Stimulated activated CD8-positive, alpha-beta memory T cell treated with anti-CD3 and anti-CD28 coated beads, Interleukin-4, amount 100 ng/mL, for 24 hours (primary cell): ENCODE measurements around the gene SLC4A4.

ENCODE experiments used
- DNase-seq: peaks from one replicate; pipeline ENCODE4 v3.0.0-alpha.2; 2020; ENCODE audit warnings: low read depth

The SLC4A4 gene

GRCh38 chr4:71470524-71470923, 131.7 kb downstream of the SLC4A4 start:
- DNase-seq, result no peak

GRCh38 chr4:71472946-71473345, 134.1 kb downstream of the SLC4A4 start:
- no peak for DNase-seq

- DNase-seq, result no peak
Observed at GRCh38 chr4:71473541-71474240, 134.9 kb downstream of the SLC4A4 start.

GRCh38 chr4:71474731-71475130, 135.9 kb downstream of the SLC4A4 start:
- DNase-seq, result no peak

- DNase-seq, result no peak
Observed at GRCh38 chr4:71476240-71476639, 137.4 kb downstream of the SLC4A4 start.

GRCh38 chr4:71486550-71487343, 147.9 kb downstream of the SLC4A4 start:
- no peak for DNase-seq

GRCh38 chr4:71487344-71487920, 148.6 kb downstream of the SLC4A4 start:
- DNase-seq, result no peak

GRCh38 chr4:71494539-71494938, 155.7 kb downstream of the SLC4A4 start:
- no peak for DNase-seq

- no peak for DNase-seq
Observed at GRCh38 chr4:71495454-71495853, 156.6 kb downstream of the SLC4A4 start.

- DNase-seq, result no peak
Observed at GRCh38 chr4:71497078-71497477, 158.3 kb downstream of the SLC4A4 start.

GRCh38 chr4:71498002-71498401, 159.2 kb downstream of the SLC4A4 start:
- no peak for DNase-seq

GRCh38 chr4:71498625-71499024, 159.8 kb downstream of the SLC4A4 start:
- DNase-seq, result no peak

GRCh38 chr4:71501992-71502391, 163.2 kb downstream of the SLC4A4 start:
- no peak for DNase-seq

- DNase-seq, result no peak
Observed at GRCh38 chr4:71518283-71518989, 179.6 kb downstream of the SLC4A4 start.

GRCh38 chr4:71520308-71520707, 181.5 kb downstream of the SLC4A4 start:
- DNase-seq, result no peak

- DNase-seq, result no peak
Observed at GRCh38 chr4:71520850-71521249, 182.0 kb downstream of the SLC4A4 start.

GRCh38 chr4:71524756-71525155, 185.9 kb downstream of the SLC4A4 start:
- DNase-seq, result no peak

- DNase-seq, result no peak
Observed at GRCh38 chr4:71526637-71527406, 188.0 kb downstream of the SLC4A4 start.

- DNase-seq, result no peak
Observed at GRCh38 chr4:71532407-71532806, 193.6 kb downstream of the SLC4A4 start.

- no peak for DNase-seq
Observed at GRCh38 chr4:71533121-71533520, 194.3 kb downstream of the SLC4A4 start.

- no peak for DNase-seq
Observed at GRCh38 chr4:71537551-71538065, 198.8 kb downstream of the SLC4A4 start.

GRCh38 chr4:71538528-71538927, 199.7 kb downstream of the SLC4A4 start:
- no peak for DNase-seq
